Activated B cell treated with CpG ODN at 0.5 μM for 24 hours (primary cell): ENCODE data around the gene TEX26. TPM values are rescaled to one million over a fixed set of nuclear protein-coding genes. Genes with fewer than 3 reads are reported as not detected.

ENCODE experiments used
- ATAC-seq: fragments of 200-7000 bp; cut with Tn5 transposase; one replicate; pipeline ENCODE4 v1.10.0; 2021; ENCODE audit warnings: low read depth, mild to moderate bottlenecking, moderate library complexity
- CTCF ChIA-PET: fragments of 350-600 bp; sonication (Branson Sonifier 250); formaldehyde crosslinking; loops from one replicate; lab custom pipeline; 2021; ENCODE audit warnings: antibody characterized with exemption; lab: Charles Lee
- POLR2A ChIA-PET: fragments of 350-600 bp; sonication (Branson Sonifier 250); formaldehyde crosslinking; loops from one replicate; lab custom pipeline; 2021; ENCODE audit warnings: antibody characterized with exemption; lab: Charles Lee
- DNase-seq: peaks from one replicate; pipeline ENCODE4 v3.0.0; 2022
- H3K27ac Mint-ChIP-seq: one replicate; pipeline ENCODE4 v1.8.0; 2020; ENCODE audit warnings: mixed read lengths
- H3K27me3 Mint-ChIP-seq: one replicate; pipeline ENCODE4 v1.8.0; 2021; ENCODE audit warnings: mixed read lengths
- H3K36me3 Mint-ChIP-seq: one replicate; pipeline ENCODE4 v1.8.0; 2021; ENCODE audit warnings: low read depth, mixed read lengths
- H3K4me1 Mint-ChIP-seq: one replicate; pipeline ENCODE4 v1.8.0; 2021; ENCODE audit warnings: mixed read lengths
- H3K4me3 Mint-ChIP-seq: one replicate; pipeline ENCODE4 v1.8.0; 2020; ENCODE audit warnings: mild to moderate bottlenecking, mixed read lengths
- H3K9me3 Mint-ChIP-seq: one replicate; pipeline ENCODE4 v1.8.0; 2020; ENCODE audit warnings: mixed read lengths
- CTCF ChIP-seq: fragments of 200-600 bp; IDR thresholded peaks from one replicate; pipeline ENCODE4 v1.8.0; 2022; ENCODE audit warnings: antibody characterized with exemption, mild to moderate bottlenecking
- intact Hi-C: fragments of 100-400 bp; cut with micrococcal nuclease; formaldehyde crosslinking; loops from one replicate; pipeline ENCODE4 v1.15.1; 2024
- total RNA-seq: library from RNA; stranded (reverse); gene quantifications from 2 replicates; pipeline ENCODE4 v1.2.3, GENCODE V29; 2022

The TEX26 gene
- total RNA-seq, 1 donor from 2014 or later, result not detected

- Mint-ChIP-seq H3K36me3 (no peaks in the 10 kb centered on the region), H3K27me3 (peaks cover 20% of the 10 kb centered on the region), H3K9me3 (no peaks in the 10 kb centered on the region), H3K4me3 (no peak overlapping the region), H3K4me1 (no peaks in the 10 kb centered on the region), H3K27ac (no peak overlapping the region)
- POLR2A ChIA-PET, result no interaction called here
- ATAC-seq (no peak), DNase-seq (no peak)
- CTCF ChIA-PET, result no interaction called here
- intact Hi-C loops, result no loop called here
- TF ChIP-seq CTCF, result no peak
These were observed 33.6 kb downstream of the TEX26 start for GRCh38 chr13:30966101-30966500.

GRCh38 chr13:30968846-30969245 lies 36.4 kb downstream of the TEX26 start:
- no peak overlapping the region for H3K27ac Mint-ChIP-seq
- ATAC-seq (no peak), DNase-seq (no peak)
- TF ChIP-seq CTCF, result no peak
- intact Hi-C loops, result no loop called here
- H3K9me3 Mint-ChIP-seq, result no peaks in the 10 kb centered on the region
- ChIA-PET CTCF (interaction anchor here (0.6 kb wide), 1 partner anchor 43 kb away, joined by 3 read pairs; no protein-coding TSS in a partner anchor), POLR2A (no interaction called here)
- no peak overlapping the region for H3K4me3 Mint-ChIP-seq
- H3K4me1 Mint-ChIP-seq, result no peaks in the 10 kb centered on the region
- H3K27me3 Mint-ChIP-seq, result peaks cover 23% of the 10 kb centered on the region
- H3K36me3 Mint-ChIP-seq, result no peaks in the 10 kb centered on the region

GRCh38 chr13:30971575-30971974 lies 39.1 kb downstream of the TEX26 start:
- peaks cover 16% of the 10 kb centered on the region for H3K27me3 Mint-ChIP-seq
- ATAC-seq (no peak), DNase-seq (no peak)
- no peak overlapping the region for H3K4me3 Mint-ChIP-seq
- H3K9me3 Mint-ChIP-seq, result no peaks in the 10 kb centered on the region
- ChIA-PET POLR2A (no interaction called here), CTCF (no interaction called here)
- no peak for TF ChIP-seq CTCF
- intact Hi-C loops, result no loop called here
- no peaks in the 10 kb centered on the region for H3K4me1 Mint-ChIP-seq
- H3K27ac Mint-ChIP-seq, result no peak overlapping the region
- H3K36me3 Mint-ChIP-seq, result no peaks in the 10 kb centered on the region

GRCh38 chr13:30972888-30973377 lies 40.5 kb downstream of the TEX26 start:
- no peak overlapping the region for H3K27ac Mint-ChIP-seq
- H3K9me3 Mint-ChIP-seq, result no peaks in the 10 kb centered on the region
- peaks cover 11% of the 10 kb centered on the region for H3K27me3 Mint-ChIP-seq
- ChIA-PET POLR2A (no interaction called here), CTCF (no interaction called here)
- TF ChIP-seq CTCF, result no peak
- H3K4me3 Mint-ChIP-seq, result no peak overlapping the region
- ATAC-seq (no peak), DNase-seq (no peak)
- intact Hi-C loops, result no loop called here
- no peaks in the 10 kb centered on the region for H3K4me1 Mint-ChIP-seq
- no peaks in the 10 kb centered on the region for H3K36me3 Mint-ChIP-seq

- POLR2A ChIA-PET, result no interaction called here
- Mint-ChIP-seq H3K4me3 (no peak overlapping the region), H3K9me3 (no peaks in the 10 kb centered on the region), H3K27ac (no peak overlapping the region), H3K27me3 (peaks cover 12% of the 10 kb centered on the region), H3K36me3 (no peaks in the 10 kb centered on the region), H3K4me1 (no peaks in the 10 kb centered on the region)
- TF ChIP-seq CTCF, result no peak
- intact Hi-C loops, result no loop called here
- CTCF ChIA-PET, result no interaction called here
- DNase-seq, result no peak
- ATAC-seq, result no peak
These were observed 41.9 kb downstream of the TEX26 start for GRCh38 chr13:30974350-30974749.
